Measurements from ENCODE around the gene JAKMIP3.

DNA sequence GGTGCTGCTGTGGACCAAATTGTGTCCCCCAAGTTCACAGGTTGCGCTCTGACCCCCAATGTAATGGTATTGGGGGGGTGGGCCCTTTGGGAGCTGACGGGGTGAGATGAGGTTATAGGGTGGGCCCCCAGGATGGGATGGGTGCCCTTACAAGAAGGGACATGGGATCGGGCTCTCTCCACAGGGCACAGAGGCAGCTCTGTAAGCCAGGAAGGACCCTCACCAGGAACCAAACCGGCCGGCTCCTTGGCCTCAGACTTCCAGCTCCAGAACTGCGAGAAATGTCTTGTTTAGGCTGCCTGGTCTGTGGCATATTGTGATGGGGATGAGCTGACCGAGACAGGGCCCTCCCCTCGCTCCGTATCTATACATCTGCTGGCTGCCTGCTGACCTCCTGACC lies 25.7 kb upstream of the JAKMIP3 start:
- TF ChIP-seq TAF1 (IDR thresholded peaks at IDR 0.05; ENCODE audit: borderline replicate concordance, insufficient read depth, low read length) = no peak
- TF ChIP-seq POLR2AphosphoS5 (IDR thresholded peaks at IDR 0.05; ENCODE audit: low read depth, low read length) = no peak
- TF ChIP-seq SIN3A (IDR thresholded peaks at IDR 0.05; ENCODE audit: borderline replicate concordance, insufficient read depth, low read length) = no peak
- TF ChIP-seq, protein P1, sequence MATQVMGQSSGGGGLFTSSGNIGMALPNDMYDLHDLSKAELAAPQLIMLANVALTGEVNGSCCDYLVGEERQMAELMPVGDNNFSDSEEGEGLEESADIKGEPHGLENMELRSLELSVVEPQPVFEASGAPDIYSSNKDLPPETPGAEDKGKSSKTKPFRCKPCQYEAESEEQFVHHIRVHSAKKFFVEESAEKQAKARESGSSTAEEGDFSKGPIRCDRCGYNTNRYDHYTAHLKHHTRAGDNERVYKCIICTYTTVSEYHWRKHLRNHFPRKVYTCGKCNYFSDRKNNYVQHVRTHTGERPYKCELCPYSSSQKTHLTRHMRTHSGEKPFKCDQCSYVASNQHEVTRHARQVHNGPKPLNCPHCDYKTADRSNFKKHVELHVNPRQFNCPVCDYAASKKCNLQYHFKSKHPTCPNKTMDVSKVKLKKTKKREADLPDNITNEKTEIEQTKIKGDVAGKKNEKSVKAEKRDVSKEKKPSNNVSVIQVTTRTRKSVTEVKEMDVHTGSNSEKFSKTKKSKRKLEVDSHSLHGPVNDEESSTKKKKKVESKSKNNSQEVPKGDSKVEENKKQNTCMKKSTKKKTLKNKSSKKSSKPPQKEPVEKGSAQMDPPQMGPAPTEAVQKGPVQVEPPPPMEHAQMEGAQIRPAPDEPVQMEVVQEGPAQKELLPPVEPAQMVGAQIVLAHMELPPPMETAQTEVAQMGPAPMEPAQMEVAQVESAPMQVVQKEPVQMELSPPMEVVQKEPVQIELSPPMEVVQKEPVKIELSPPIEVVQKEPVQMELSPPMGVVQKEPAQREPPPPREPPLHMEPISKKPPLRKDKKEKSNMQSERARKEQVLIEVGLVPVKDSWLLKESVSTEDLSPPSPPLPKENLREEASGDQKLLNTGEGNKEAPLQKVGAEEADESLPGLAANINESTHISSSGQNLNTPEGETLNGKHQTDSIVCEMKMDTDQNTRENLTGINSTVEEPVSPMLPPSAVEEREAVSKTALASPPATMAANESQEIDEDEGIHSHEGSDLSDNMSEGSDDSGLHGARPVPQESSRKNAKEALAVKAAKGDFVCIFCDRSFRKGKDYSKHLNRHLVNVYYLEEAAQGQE (IDR thresholded peaks at IDR 0.05; ENCODE audit: insufficient read depth in 1 of 2, low read depth in 2 of 2, low read length in 2 of 2) = no peak
